Measurements from ENCODE around the gene TPPP. TPM values are rescaled to one million over a fixed set of nuclear protein-coding genes. Genes with fewer than 3 reads are reported as not detected.
"Not testable (repeated sequence)": the region's sequence is repeated elsewhere in the genome, so short reads cannot be mapped to it uniquely, and the experiment has no call there.

Gene TPPP
- total RNA-seq, 1 experiment from 2014 or later = 0.25 TPM

DNA sequence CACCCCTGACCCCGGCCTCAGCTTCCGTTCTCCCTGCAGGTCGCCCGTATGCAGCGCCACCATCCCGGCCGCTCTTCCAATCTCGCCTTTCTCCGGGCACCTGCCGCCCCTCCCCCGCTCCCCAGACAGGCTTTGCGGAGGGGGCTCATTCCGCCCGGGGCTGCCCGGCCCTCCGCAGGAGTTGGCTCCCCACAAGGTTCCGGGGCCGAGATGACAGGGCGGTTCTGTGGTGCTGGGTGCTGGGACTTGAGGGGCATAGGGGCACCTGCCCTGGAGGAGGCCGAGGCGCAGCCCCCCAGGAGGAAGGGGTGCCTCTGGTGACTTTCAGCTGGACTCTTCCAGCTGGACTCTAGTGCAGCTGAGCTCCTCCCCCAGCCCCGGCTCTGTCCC, 885 bp upstream of the TPPP start:
- DNase-seq (ENCODE audit: low read depth) = not testable (repeated sequence)

- DNase-seq (ENCODE audit: low read depth) = not testable (repeated sequence)
Measured at GRCh38 chr5:692529-693041, 567 bp downstream of the TPPP start.

DNA sequence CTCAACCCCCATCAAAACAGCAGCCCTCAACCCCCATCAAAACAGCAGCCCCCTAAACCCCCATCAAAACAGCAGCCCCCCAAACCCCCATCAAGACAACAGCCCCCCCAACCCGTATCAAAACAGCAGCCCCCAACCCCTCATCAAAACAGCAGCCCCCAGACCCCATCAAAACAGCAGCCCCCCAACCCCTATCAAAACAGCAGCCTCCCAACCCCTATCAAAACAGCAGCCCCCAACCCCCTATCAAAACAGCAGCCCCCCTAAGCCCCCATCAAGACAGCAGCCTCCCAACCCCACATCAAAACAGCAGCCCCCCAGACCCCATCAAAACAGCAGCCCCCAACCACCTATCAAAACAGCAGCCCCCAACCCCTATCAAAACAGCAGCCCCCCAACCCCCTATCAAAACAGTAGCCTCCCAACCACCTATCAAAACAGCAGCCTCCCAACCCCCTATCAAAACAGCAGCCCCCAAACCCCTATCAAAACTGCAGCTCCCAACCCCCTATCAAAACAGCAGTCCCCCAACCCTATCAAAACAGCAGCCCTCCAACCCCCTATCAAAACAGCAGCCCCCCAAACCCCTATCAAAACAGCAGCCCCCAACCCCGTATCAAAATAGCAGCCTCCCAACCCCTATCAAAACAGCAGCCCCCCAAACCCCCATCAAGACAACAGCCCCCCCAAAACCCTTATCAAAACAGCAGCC, 1.2 kb downstream of the TPPP start:
- DNase-seq (ENCODE audit: low read depth) = no peak

DNA sequence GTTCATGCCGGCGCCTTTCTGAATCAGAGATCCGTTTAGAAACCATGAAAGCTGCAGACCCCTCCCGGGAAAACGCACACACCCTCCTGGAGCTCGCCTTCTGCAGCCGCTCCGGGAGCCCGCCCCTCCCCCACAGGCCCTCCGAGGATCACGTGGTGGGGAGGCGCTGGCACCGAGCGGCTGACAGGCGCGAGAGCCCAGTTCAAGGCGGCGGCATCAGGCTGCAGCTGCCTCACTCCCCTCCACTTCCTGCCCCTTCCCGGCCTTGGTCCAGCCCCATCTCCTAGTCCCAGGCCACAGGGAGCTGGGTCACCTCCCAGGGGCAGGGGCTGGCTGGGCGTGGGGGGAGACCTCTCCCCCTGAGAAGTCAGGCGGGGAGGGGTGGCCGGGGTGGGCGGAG, 2.1 kb downstream of the TPPP start:
- not testable (repeated sequence) for DNase-seq (ENCODE audit: low read depth)

GRCh38 chr5:690293-690692, 2.9 kb downstream of the TPPP start:
- not testable (repeated sequence) for DNase-seq (ENCODE audit: low read depth)

DNA sequence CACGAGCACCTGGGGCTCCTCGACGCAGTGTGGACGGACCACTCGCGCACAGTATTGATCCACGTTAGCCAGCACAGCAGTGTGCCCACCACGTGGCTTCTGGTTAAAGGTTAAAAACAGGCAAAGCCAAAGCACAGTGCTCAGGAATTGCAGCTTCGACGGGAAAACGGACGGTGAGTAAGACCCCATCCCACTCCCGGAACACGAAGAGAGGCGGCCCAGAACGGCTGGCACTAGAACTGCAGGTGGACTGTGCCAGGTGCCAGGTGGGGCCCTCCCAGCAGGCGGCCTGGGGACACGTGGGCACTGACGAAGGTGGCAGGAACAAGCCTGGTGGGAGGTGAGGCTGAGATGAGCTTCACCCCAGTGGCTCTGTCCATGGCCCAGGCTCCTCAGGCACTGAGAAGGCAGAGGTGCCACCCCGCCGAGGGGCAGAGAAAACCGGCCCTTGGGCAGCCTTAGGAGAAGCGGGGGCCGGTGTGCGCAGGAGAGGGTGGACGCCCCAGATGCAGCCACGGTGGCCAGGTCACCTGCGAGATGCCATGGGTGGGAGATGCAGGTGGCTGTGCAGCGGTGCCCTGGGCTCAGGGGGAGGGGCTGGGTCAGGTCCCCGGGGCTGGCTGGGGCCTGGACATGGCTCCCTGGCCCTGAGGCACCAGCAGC, 4.7 kb downstream of the TPPP start:
- DNase-seq (ENCODE audit: low read depth) = not testable (repeated sequence)

DNA sequence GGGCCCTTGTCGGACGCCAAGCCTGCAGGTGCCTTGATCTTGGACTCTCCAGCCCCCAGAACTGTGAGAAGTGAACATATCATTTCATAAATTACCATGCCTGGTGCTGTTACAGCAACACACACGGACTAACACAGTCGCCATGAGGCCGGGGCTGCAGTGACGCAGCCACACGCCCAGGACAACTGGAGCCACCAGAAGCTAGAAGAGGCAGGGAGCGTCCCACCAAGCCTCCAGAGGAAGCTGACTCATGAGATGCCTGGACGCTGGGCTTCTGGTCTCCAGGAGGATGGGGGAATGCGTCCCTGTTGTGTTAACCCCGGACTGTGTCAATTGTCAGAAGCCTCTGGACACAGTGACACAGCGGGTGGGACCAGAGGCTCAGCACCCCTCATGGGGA, 6.2 kb downstream of the TPPP start:
- not testable (repeated sequence) for DNase-seq (ENCODE audit: low read depth)

GRCh38 chr5:686172-686523, 7.0 kb downstream of the TPPP start:
- not testable (repeated sequence) for DNase-seq (ENCODE audit: low read depth)

GRCh38 chr5:685262-686171, 7.6 kb downstream of the TPPP start:
- DNase-seq (ENCODE audit: low read depth) = no peak

DNA sequence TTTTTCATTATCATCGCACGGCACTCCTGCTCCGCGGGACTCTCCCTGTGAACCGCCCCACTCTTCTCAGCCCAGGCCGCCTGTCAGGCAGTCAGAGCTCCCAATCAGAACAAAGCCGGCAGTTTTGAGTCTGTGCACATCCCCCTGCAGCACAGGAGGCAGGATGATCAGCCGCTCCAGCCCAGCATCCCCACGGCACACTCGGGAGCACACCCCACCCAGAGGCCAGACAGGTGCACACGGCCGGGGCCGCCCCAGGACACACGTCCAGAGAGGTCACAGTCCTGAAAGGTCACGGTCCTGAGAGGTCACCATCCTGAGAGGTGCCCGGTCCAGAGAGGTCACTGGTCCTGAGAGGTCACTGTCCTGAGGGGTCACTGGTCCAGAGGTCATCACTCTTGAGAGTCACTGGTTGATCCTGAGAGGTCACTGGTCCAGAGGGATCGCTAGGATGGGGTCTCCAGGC, 8.4 kb downstream of the TPPP start:
- DNase-seq (ENCODE audit: low read depth) = no peak

- DNase-seq (ENCODE audit: low read depth) = no peak
Measured at GRCh38 chr5:683551-684481, 9.3 kb downstream of the TPPP start.

- not testable (repeated sequence) for DNase-seq (ENCODE audit: low read depth)
Measured at GRCh38 chr5:682651-683358, 10.3 kb downstream of the TPPP start.

GRCh38 chr5:682216-682615, 10.9 kb downstream of the TPPP start:
- DNase-seq (ENCODE audit: low read depth) = not testable (repeated sequence)

DNA sequence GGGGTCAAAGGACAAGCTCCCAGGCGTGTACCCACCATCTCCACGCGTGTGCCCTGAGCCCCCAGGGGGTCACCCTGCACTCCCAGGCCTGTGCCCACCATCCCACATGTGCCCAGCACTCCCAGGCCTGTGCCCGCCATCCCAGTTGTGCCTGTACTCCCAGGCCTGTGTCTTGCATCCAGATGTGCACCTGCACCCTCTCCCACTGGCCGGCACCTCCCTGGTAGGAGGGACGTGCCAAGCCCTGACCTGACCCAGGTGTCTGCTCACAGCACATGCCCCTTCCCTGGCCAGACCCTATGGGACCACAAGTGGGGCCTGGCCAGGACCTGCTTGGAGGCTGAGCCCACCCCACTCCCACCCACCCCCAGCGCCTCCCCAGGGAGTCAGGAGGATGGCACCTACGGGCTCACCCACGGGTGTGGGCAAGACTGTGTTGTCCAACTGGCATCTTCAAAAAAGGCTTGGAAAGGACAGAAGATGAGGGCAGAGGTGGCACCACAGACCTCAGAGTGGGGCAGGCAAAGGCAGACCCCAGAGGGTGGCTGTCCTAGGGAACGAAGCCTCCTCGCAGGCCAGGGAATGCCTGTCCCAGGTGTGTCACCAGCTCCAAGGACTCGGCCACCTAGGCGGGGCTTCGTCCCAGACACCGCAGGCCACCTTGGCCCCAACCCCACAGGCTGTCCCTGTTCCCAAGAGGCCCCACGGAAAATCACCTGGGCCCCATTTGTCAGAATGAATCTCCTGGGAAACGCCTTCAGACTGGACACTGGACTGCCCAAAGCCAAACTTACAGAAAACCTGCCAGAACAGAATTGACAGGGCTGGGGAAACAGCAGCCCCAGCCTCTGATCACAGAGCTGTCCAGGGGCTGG, 11.6 kb downstream of the TPPP start:
- not testable (repeated sequence) for DNase-seq (ENCODE audit: low read depth)

GRCh38 chr5:680836-681235, 12.3 kb downstream of the TPPP start:
- DNase-seq (ENCODE audit: low read depth) = not testable (repeated sequence)

DNA sequence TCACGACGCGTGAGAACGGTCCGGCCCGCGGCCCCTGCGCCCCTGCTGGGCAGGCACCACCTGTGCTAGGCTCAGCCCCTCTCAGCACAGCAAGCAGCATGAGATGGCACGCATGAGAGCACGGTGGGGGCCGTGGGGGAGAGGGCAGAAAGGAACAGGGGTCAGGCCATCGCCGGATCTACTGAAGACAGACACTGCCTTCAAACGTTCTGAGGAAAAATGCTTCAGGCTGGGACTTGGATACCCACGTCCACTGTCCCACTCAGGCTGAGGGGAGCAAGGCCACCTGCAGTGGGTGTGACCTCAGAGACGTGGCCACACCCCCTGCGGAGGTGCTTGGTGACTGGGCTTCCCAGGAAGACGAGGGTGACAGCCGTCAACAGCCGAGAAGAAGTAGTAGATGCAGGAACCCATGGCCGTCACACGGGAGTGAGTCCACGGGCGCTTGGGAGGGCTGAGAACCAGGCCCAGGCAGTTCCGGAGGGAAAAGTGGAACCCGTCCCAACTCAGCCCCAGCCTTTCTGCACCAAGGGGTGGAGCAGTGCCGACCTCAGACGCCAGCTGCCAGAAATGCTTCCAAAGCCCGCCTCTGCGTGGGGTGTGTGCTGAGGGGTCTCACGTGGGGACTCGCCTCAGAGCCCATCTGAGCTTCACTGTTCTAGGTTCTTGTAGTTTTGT, 12.9 kb downstream of the TPPP start:
- DNase-seq (ENCODE audit: low read depth) = not testable (repeated sequence)

DNA sequence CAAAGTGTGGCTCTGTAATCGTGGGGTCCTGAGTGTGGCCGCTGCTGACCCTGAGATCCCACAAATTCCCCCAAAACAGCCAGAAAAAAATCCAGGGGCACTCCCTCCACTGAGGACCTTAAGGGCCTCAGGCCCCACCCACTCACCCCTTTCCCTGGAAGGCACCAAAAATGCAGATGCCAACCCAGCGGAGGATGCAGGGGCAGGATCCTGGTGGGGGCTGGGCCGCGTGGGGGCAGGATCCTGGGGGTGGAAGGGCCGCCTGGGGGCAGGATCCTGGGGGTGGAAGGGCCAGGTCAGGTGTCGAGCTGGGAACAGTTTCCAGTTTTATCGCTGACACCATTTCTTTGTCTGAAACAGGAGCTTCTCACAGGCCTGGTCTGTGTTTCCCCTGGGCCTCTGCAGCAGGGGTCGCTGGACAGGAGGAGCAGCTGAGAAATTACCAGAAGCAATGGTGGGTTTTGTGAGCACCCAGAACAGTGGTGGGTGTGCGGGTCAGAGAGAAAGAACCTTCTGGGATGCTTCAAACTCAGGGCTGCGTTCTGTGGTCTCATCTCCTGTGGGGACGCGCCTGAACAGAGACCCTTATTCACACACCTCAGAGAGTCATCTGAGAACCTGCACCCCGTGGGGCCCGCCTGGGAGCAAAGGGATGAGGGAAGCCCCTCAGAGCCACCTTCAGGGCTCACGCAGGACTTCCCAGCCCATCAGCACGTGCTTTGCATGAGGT, 13.8 kb downstream of the TPPP start:
- DNase-seq (ENCODE audit: low read depth) = not testable (repeated sequence)

DNA sequence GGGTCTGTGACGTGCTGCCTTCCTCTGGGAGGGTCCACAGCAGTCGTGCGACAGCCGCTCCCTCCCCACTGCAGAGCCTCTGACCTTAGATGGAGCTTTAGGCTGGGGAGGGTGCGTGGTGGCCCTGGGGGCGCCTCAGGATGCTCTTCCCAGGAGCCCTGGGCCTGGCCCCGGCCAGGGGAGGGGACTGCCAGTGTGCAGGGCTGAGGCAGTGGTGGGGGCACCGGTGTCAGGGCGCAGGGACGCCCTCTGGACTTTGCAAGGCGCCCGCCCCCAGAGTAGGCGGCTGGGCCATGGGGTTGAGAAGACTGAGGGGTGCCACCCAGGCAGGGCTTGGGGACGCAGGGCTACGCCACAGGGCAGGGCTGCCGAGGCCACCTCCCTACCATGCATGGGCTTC, 14.6 kb downstream of the TPPP start:
- DNase-seq (ENCODE audit: low read depth) = not testable (repeated sequence)
